ENCODE measurements around the gene ASPHD1.

DNA sequence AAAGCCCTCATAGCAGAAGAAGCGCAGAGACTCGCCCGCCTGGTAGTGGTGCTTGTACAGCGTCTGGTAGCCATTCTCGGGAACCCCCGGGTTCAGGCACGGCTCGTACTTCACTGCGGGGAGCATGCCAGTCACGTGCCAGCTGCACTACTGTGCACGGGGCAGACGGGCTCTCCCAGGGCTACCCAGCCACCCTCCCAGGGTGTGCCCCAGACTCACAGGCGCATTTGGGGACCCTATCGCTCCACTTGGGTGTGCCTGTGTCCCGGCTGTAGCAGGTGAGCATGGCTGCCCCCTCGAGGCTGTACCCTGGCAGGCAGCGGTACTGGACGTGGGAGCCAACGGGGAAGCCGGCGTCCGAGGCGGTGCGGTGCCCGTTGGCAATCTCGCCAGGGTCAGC, 27.0 kb upstream of the ASPHD1 start:
- TF ChIP-seq CTCF (IDR thresholded peaks at IDR 0.05) (no peak), POLR2A (IDR thresholded peaks at IDR 0.05) (no peak)
